GM18499 (cell line): ENCODE results near the gene HADHA.

Experiments
- ATAC-seq: cut with Tn5 transposase; IDR thresholded peaks from one replicate; pipeline ENCODE4 v1.9.1; 2021; ENCODE audit warnings: moderate number of reproducible peaks; ENCODE audit not compliant: insufficient read depth, unreplicated experiment

HADHA gene

GRCh38 chr2:26161926-26162325 lies 82.5 kb downstream of the HADHA start:
- no peak for ATAC-seq

GRCh38 chr2:26157580-26157979 lies 86.9 kb downstream of the HADHA start:
- ATAC-seq: no peak

GRCh38 chr2:26150243-26150642 lies 94.2 kb downstream of the HADHA start:
- ATAC-seq: no peak

GRCh38 chr2:26148501-26148900 lies 95.9 kb downstream of the HADHA start:
- ATAC-seq: no peak

GRCh38 chr2:26144953-26145680 lies 99.3 kb downstream of the HADHA start:
- ATAC-seq: no peak

- ATAC-seq: no peak
These were observed 100.4 kb downstream of the HADHA start for GRCh38 chr2:26144031-26144430.

GRCh38 chr2:26141145-26141769 lies 103.2 kb downstream of the HADHA start:
- ATAC-seq: no peak
